Loucy (cell line): Measurements from ENCODE around the gene IQSEC1.

Experiments used
- H2AFZ ChIP-seq: fragments of 200-600 bp; sonication (generic); 2 replicates; pipeline ENCODE4 v1.6.0; 2016; ENCODE audit warnings: antibody characterized with exemption, mild to moderate bottlenecking, low read length, moderate library complexity
- H3F3A ChIP-seq: fragments of 200-600 bp; 2 replicates; pipeline ENCODE4 v1.6.0; 2016; ENCODE audit warnings: antibody characterized with exemption, low read depth, mild to moderate bottlenecking
- H3K27me3 ChIP-seq: fragments of 200-600 bp; sonication (generic); 2 replicates; pipeline ENCODE4 v1.6.1; 2014; ENCODE audit warnings: low read length, mild to moderate bottlenecking; ENCODE audit not compliant: insufficient read depth, poor library complexity, severe bottlenecking
- H3K36me3 ChIP-seq: fragments of 200-600 bp; sonication (generic); 2 replicates; pipeline ENCODE4 v1.6.1; 2016; ENCODE audit warnings: low read length; ENCODE audit not compliant: insufficient read depth
- H3K4me1 ChIP-seq: fragments of 200-600 bp; sonication (generic); 2 replicates; pipeline ENCODE4 v1.5.1; 2014; ENCODE audit warnings: low read length, mild to moderate bottlenecking; ENCODE audit not compliant: insufficient read depth, poor library complexity, severe bottlenecking
- H3K4me2 ChIP-seq: fragments of 200-600 bp; sonication (generic); 2 replicates; pipeline ENCODE4 v1.6.0; 2014; ENCODE audit warnings: antibody characterized with exemption, low read length, low read depth, mild to moderate bottlenecking; ENCODE audit not compliant: poor library complexity, severe bottlenecking
- H3K4me3 ChIP-seq: fragments of 200-600 bp; sonication (generic); 2 replicates; pipeline ENCODE4 v1.5.1; 2014; ENCODE audit warnings: low read length, mild to moderate bottlenecking, mixed read lengths; ENCODE audit not compliant: poor library complexity, severe bottlenecking
- H3K79me2 ChIP-seq: fragments of 200-600 bp; sonication (generic); 2 replicates; pipeline ENCODE4 v1.6.1; 2014; ENCODE audit warnings: low read length; ENCODE audit not compliant: insufficient read depth
- H3K9ac ChIP-seq: fragments of 200-600 bp; sonication (generic); 2 replicates; pipeline ENCODE4 v1.6.0; 2014; ENCODE audit warnings: mild to moderate bottlenecking, low read depth, low read length, moderate library complexity; ENCODE audit not compliant: poor library complexity, severe bottlenecking
- H3K9me2 ChIP-seq: fragments of 200-600 bp; sonication (generic); replicated peaks from 2 replicates; pipeline ENCODE4 v1.6.1; 2016; ENCODE audit warnings: low read depth, low read length, mixed read lengths
- H3K9me3 ChIP-seq: fragments of 200-600 bp; sonication (generic); 2 replicates; pipeline ENCODE4 v1.6.1; 2014; ENCODE audit warnings: mild to moderate bottlenecking, antibody characterized with exemption, low read length, low read depth; ENCODE audit not compliant: insufficient read depth
- H4K20me1 ChIP-seq: fragments of 200-600 bp; sonication (generic); 2 replicates; pipeline ENCODE4 v1.6.0; 2014; ENCODE audit warnings: antibody characterized with exemption, low read length, mild to moderate bottlenecking; ENCODE audit not compliant: insufficient read depth, poor library complexity, severe bottlenecking
- CTCF ChIP-seq: fragments of 200-600 bp; sonication (generic); conservative IDR thresholded peaks from 2 replicates; pipeline ENCODE4 v1.5.1; 2014; ENCODE audit warnings: mild to moderate bottlenecking, antibody characterized with exemption, low read length
- EZH2phosphoT487 ChIP-seq: fragments of 200-600 bp; IDR thresholded peaks from 2 replicates; pipeline ENCODE4 v1.6.1; 2018; ENCODE audit warnings: antibody characterized with exemption, mild to moderate bottlenecking, moderate library complexity, borderline replicate concordance

IQSEC1 gene

GRCh38 chr3:12907729-12908128, 165.5 kb downstream of the IQSEC1 start:
- no peaks in the 10 kb centered on the region for H3K9me2 ChIP-seq
- no peak overlapping the region for H2AFZ ChIP-seq
- no peak overlapping the region for H3K9ac ChIP-seq
- H3K4me1 ChIP-seq = peaks cover 16% of the 10 kb centered on the region
- H3K36me3 ChIP-seq = peaks cover 88% of the 10 kb centered on the region
- H3K4me3 ChIP-seq = no peak overlapping the region
- no peak overlapping the region for H3K4me2 ChIP-seq
- H3K27me3 ChIP-seq = no peaks in the 10 kb centered on the region
- no peaks in the 10 kb centered on the region for H3K9me3 ChIP-seq
- no peak for TF ChIP-seq CTCF
- no peak for TF ChIP-seq EZH2phosphoT487
- H3K79me2 ChIP-seq = no peaks in the 10 kb centered on the region
- H3F3A ChIP-seq = no peaks in the 10 kb centered on the region
- no peaks in the 10 kb centered on the region for H4K20me1 ChIP-seq

- Histone ChIP-seq H3K4me1 (peaks cover 20% of the 10 kb centered on the region), H3F3A (no peaks in the 10 kb centered on the region), H3K27me3 (no peaks in the 10 kb centered on the region), H3K9me3 (no peaks in the 10 kb centered on the region), H3K9me2 (no peaks in the 10 kb centered on the region), H3K4me2 (no peak overlapping the region), H4K20me1 (no peaks in the 10 kb centered on the region), H3K4me3 (no peak overlapping the region), H2AFZ (no peak overlapping the region), H3K36me3 (peaks cover 85% of the 10 kb centered on the region), H3K79me2 (no peaks in the 10 kb centered on the region), H3K9ac (no peak overlapping the region)
- TF ChIP-seq CTCF (no peak), EZH2phosphoT487 (no peak)
Measured at GRCh38 chr3:12907296-12907695, 165.9 kb downstream of the IQSEC1 start.

GRCh38 chr3:12906916-12907290, 166.3 kb downstream of the IQSEC1 start:
- Histone ChIP-seq H3K4me3 (no peak overlapping the region), H3K27me3 (no peaks in the 10 kb centered on the region), H2AFZ (no peak overlapping the region), H3K4me1 (peaks cover 24% of the 10 kb centered on the region), H3K79me2 (no peaks in the 10 kb centered on the region), H3K9me2 (no peaks in the 10 kb centered on the region), H3F3A (no peaks in the 10 kb centered on the region), H4K20me1 (no peaks in the 10 kb centered on the region), H3K9me3 (no peaks in the 10 kb centered on the region), H3K36me3 (peaks cover 82% of the 10 kb centered on the region), H3K4me2 (no peak overlapping the region), H3K9ac (no peak overlapping the region)
- TF ChIP-seq CTCF = no peak
